Endothelial cell of umbilical vein (primary cell): ENCODE measurements around the gene ITM2C. TPM values are rescaled to one million over a fixed set of nuclear protein-coding genes. Genes with fewer than 3 reads are reported as not detected.

Experiments used
- BruUV-seq: library from RNA; stranded (reverse); fragments of 400-500 nt; replicated peaks from 2 replicates; lab custom pipeline; 2021; lab: Mats Ljungman, UMichigan
- CTCF ChIA-PET: fragments of 300-600, 350-600 bp; sonication (Branson Sonifier 250); formaldehyde crosslinking; loops from one replicate; lab custom pipeline; 2021; ENCODE audit warnings: antibody characterized with exemption, inconsistent platforms; lab: Charles Lee
- POLR2A ChIA-PET: fragments of 300-600, 350-600 bp; sonication (Branson Sonifier 250); formaldehyde crosslinking; loops from one replicate; lab custom pipeline; 2021; ENCODE audit warnings: antibody characterized with exemption, inconsistent platforms; lab: Charles Lee
- DNase-seq: peaks from one replicate; pipeline ENCODE4 v3.0.0-alpha.2; 2011; ENCODE audit warnings: low read depth, low spot score
- FAIRE-seq: peaks from 2 replicates; lab custom pipeline; 2011; peaks lifted over from hg19 to GRCh38; lab: Jason Lieb, UNC
- H2AFZ ChIP-seq: 2 replicates; pipeline ENCODE4 v1.6.0; 2012; ENCODE audit warnings: low read depth, low read length, control low read depth, inconsistent platforms
- H3K27ac ChIP-seq: 2 replicates; pipeline ENCODE4 v1.5.1; 2011; ENCODE audit warnings: low read depth, mild to moderate bottlenecking, control low read depth, low read length, moderate library complexity; ENCODE audit not compliant: insufficient read depth
- H3K27me3 ChIP-seq, 2 experiments: 2 replicates each; pipeline versions ENCODE4 v1.6.0 to v1.6.1; 2011; ENCODE audit warnings: low read length in 2 of 2, mixed read lengths in 1 of 2; ENCODE audit not compliant: control insufficient read depth in 2 of 2, insufficient read depth in 2 of 2
- H3K36me3 ChIP-seq, 2 experiments: 2 replicates in 1 of 2; 3 replicates in 1 of 2; pipeline ENCODE4 v1.5.1; 2011; ENCODE audit warnings: low read length in 2 of 2, mild to moderate bottlenecking in 1 of 2, moderate library complexity in 1 of 2; ENCODE audit not compliant: control insufficient read depth in 2 of 2, insufficient read depth in 2 of 2; ENCODE audit errors: extremely low read depth in 1 of 2
- H3K4me1 ChIP-seq: 3 replicates; pipeline ENCODE4 v1.5.1; 2011; ENCODE audit warnings: mild to moderate bottlenecking, low read length; ENCODE audit not compliant: control insufficient read depth, insufficient read depth; ENCODE audit errors: extremely low read depth
- H3K4me2 ChIP-seq: 2 replicates; pipeline ENCODE4 v1.6.1; 2011; ENCODE audit warnings: low read length, control low read depth, mixed read lengths; ENCODE audit not compliant: insufficient read depth
- H3K4me3 ChIP-seq, 3 experiments: fragments of 200-600 bp in 1 of 3; sonication (generic), shearing (Covaris generic) in 1 of 3; replicated peaks in 1 of 3; 2 replicates each; pipeline ENCODE4 v1.5.1; 2011 to 2016; ENCODE audit warnings: control low read depth in 3 of 3, low read length in 3 of 3, mild to moderate bottlenecking in 2 of 3, inconsistent platforms in 1 of 3, low read depth in 1 of 3, moderate library complexity in 1 of 3; ENCODE audit not compliant: insufficient read depth in 1 of 3
- H3K79me2 ChIP-seq: 2 replicates; pipeline ENCODE4 v1.6.0; 2012; ENCODE audit warnings: low read length, inconsistent platforms; ENCODE audit not compliant: control insufficient read depth, insufficient read depth
- H3K9ac ChIP-seq: replicated peaks from 2 replicates; pipeline ENCODE3; 2011; ENCODE audit warnings: low read length, control low read depth; ENCODE audit not compliant: insufficient read depth; ENCODE audit errors: extremely low read depth
- H3K9me1 ChIP-seq: replicated peaks from 3 replicates; pipeline ENCODE4 v1.6.0; 2011; ENCODE audit warnings: mild to moderate bottlenecking, low read length; ENCODE audit not compliant: control insufficient read depth, insufficient read depth; ENCODE audit errors: extremely low read depth
- H3K9me3 ChIP-seq: replicated peaks from 2 replicates; pipeline ENCODE4 v1.5.1; 2012; ENCODE audit warnings: low read length, inconsistent platforms; ENCODE audit not compliant: control insufficient read depth, insufficient read depth
- H4K20me1 ChIP-seq: replicated peaks from 2 replicates; pipeline ENCODE3; 2011; ENCODE audit warnings: mild to moderate bottlenecking, low read length; ENCODE audit not compliant: control insufficient read depth, insufficient read depth; ENCODE audit errors: extremely low read depth
- EZH2 ChIP-seq: IDR thresholded peaks from 2 replicates; pipeline ENCODE4 v1.6.1; 2012; ENCODE audit warnings: borderline replicate concordance, low read depth, mild to moderate bottlenecking, moderate library complexity, low read length, inconsistent platforms; ENCODE audit not compliant: severe bottlenecking
- FOS ChIP-seq: IDR thresholded peaks from 2 replicates; pipeline ENCODE4 v1.6.1; 2011; ENCODE audit warnings: mild to moderate bottlenecking, low read length, moderate library complexity, borderline replicate concordance; ENCODE audit not compliant: insufficient read depth
- GATA2 ChIP-seq: IDR thresholded peaks from 2 replicates; pipeline ENCODE4 v1.7.0; 2011; ENCODE audit warnings: low read depth, mild to moderate bottlenecking, moderate library complexity, mixed read lengths, low read length; ENCODE audit not compliant: insufficient read length, insufficient read depth
- JUN ChIP-seq: IDR thresholded peaks from 2 replicates; pipeline ENCODE4 v1.6.1; 2011; ENCODE audit warnings: borderline replicate concordance, low read depth; ENCODE audit not compliant: insufficient read length, insufficient read depth
- MYC ChIP-seq: IDR thresholded peaks from one replicate; pipeline ENCODE4 v1.6.1; 2011; ENCODE audit warnings: mild to moderate bottlenecking, low read depth, low read length
- POLR2A ChIP-seq: IDR thresholded peaks from 2 replicates; pipeline ENCODE4 v1.6.1; 2012; ENCODE audit warnings: low read depth, mild to moderate bottlenecking, control low read depth, low read length
- POLR2AphosphoS5 ChIP-seq: IDR thresholded peaks from 2 replicates; pipeline ENCODE4 v1.6.1; 2012; ENCODE audit warnings: low read depth, mild to moderate bottlenecking, control low read depth, low read length, moderate library complexity; ENCODE audit not compliant: insufficient read depth
- dilution Hi-C: fragments of 300-500 bp; cut with MboI; formaldehyde crosslinking; loops from one replicate; pipeline ENCODE4 v1.15.0; 2019; ENCODE audit warnings: low sequenced_read_pairs; ENCODE audit not compliant: extremely low pct_ligation_motif_present
- intact Hi-C: fragments of 100-400 bp; cut with micrococcal nuclease; formaldehyde crosslinking; loops from one replicate; pipeline ENCODE4 v1.10.0; 2022
- polyA plus RNA-seq, 4 experiments: library from polyadenylated mRNA; depleted of rRNA in 3 of 4; stranded (reverse) in 3 of 4; unstranded in 1 of 4; fragments of >200 nt; gene quantifications; 2 replicates each; pipeline versions ENCODE4 v1.2.1 to v1.2.3, GENCODE V29; 2011 to 2012; ENCODE audit warnings: missing spikeins in 1 of 4
- total RNA-seq: library from RNA; stranded (reverse); gene quantifications from 2 replicates; pipeline ENCODE4 v1.2.3, GENCODE V29; 2021
- TF ChIP-seq, protein P1 (sequence below): IDR thresholded peaks from 2 replicates; pipeline ENCODE4 v1.6.1; 2011; ENCODE audit not compliant: insufficient read depth, insufficient read length
- TF ChIP-seq, protein P2 (sequence below), 2 donors: IDR thresholded peaks; 1 replicate in 1 of 2; 2 replicates in 1 of 2; pipeline ENCODE4 v1.5.1; 2011; ENCODE audit warnings: low read length in 2 of 2, mild to moderate bottlenecking in 2 of 2, moderate library complexity in 2 of 2, control low read depth in 1 of 2, inconsistent platforms in 1 of 2, low read depth in 1 of 2; ENCODE audit not compliant: insufficient read depth in 1 of 2; ENCODE audit errors: extremely low read depth in 1 of 2

The ITM2C gene
- total and polyA plus RNA-seq, 2 donors (not counting 3 experiments of a cell fraction or from before 2014, with no cell fraction given): 12.0 to 12.1 TPM

DNA sequence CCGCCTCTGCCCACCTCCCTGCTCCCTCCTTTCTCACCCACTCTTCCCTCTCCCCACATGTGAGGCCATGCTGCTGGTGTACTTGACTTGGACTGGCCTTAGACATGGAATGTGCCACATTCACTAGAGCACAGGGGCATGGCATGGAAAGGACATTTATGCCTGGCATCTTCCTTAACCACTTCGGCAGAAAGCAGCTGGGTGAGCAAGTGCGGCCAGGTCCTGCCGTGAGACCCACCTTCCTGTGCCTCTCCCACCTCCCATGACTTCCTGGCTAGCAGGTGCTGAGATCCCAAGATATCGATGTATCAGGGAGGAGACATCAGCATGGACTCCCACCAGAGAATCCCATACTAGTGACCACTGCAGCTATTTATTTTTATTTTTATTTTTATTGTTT is 47.3 kb downstream of the ITM2C start:
- CTCF ChIA-PET: interaction anchor here (1.4 kb wide), 2 partner anchors 12 to 75 kb away, joined by 3 to 6 read pairs; no protein-coding TSS in a partner anchor
- intact Hi-C loops: loop anchor here (5.0 kb wide), 1 partner anchor 90 kb away; no protein-coding TSS in a partner anchor
- no peak overlapping the region for H3K9ac ChIP-seq

GRCh38 chr2:230912724-230913123 is 48.0 kb downstream of the ITM2C start:
- no peak overlapping the region for H2AFZ ChIP-seq
- H3K9me3 ChIP-seq: no peaks in the 10 kb centered on the region
- no peak overlapping the region for H3K4me3 ChIP-seq
- DNase-seq (no peak), FAIRE-seq (no peak)
- H3K4me1 ChIP-seq: no peaks in the 10 kb centered on the region
- POLR2A ChIA-PET: no interaction called here
- no peak overlapping the region for H3K27ac ChIP-seq
- H3K36me3 ChIP-seq: no peaks in the 10 kb centered on the region
- intact Hi-C loops (loop anchor here (1.0 to 5.0 kb wide), 2 partner anchors 64 to 90 kb away; no protein-coding TSS in a partner anchor), dilution Hi-C loops (no loop called here)
- H3K4me2 ChIP-seq: no peak overlapping the region
- H3K79me2 ChIP-seq: no peaks in the 10 kb centered on the region
- no peaks in the 10 kb centered on the region for H4K20me1 ChIP-seq
- BruUV-seq: no TSS peak
- no peaks in the 10 kb centered on the region for H3K9me1 ChIP-seq
- H3K9ac ChIP-seq: no peak overlapping the region
- H3K27me3 ChIP-seq: peaks cover 0 to 2% of the 10 kb centered on the region in 2 experiments
- CTCF ChIA-PET: interaction anchor here (1.4 kb wide), 2 partner anchors 11 to 75 kb away, joined by 3 to 6 read pairs; no protein-coding TSS in a partner anchor
- no peak for TF ChIP-seq MYC
- no peak for TF ChIP-seq FOS
- no peak for TF ChIP-seq JUN
- TF ChIP-seq GATA2: no peak
- TF ChIP-seq, protein P1, sequence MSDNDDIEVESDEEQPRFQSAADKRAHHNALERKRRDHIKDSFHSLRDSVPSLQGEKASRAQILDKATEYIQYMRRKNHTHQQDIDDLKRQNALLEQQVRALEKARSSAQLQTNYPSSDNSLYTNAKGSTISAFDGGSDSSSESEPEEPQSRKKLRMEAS: no peak
- no peak for TF ChIP-seq EZH2
- TF ChIP-seq POLR2A: no peak
- TF ChIP-seq POLR2AphosphoS5: no peak
- TF ChIP-seq, protein P2, sequence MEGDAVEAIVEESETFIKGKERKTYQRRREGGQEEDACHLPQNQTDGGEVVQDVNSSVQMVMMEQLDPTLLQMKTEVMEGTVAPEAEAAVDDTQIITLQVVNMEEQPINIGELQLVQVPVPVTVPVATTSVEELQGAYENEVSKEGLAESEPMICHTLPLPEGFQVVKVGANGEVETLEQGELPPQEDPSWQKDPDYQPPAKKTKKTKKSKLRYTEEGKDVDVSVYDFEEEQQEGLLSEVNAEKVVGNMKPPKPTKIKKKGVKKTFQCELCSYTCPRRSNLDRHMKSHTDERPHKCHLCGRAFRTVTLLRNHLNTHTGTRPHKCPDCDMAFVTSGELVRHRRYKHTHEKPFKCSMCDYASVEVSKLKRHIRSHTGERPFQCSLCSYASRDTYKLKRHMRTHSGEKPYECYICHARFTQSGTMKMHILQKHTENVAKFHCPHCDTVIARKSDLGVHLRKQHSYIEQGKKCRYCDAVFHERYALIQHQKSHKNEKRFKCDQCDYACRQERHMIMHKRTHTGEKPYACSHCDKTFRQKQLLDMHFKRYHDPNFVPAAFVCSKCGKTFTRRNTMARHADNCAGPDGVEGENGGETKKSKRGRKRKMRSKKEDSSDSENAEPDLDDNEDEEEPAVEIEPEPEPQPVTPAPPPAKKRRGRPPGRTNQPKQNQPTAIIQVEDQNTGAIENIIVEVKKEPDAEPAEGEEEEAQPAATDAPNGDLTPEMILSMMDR (IDR thresholded peaks at IDR 0.05; ENCODE audit: extremely low read depth in 1 of 2, insufficient read depth in 1 of 2, low read depth in 1 of 2, low read length in 2 of 2): no peak

More for the DNA sequence above, 47.3 kb downstream of the ITM2C start:
- Histone ChIP-seq H2AFZ (no peak overlapping the region), H4K20me1 (no peaks in the 10 kb centered on the region), H3K4me1 (no peaks in the 10 kb centered on the region), H3K36me3 (no peaks in the 10 kb centered on the region), H3K27ac (no peak overlapping the region), H3K79me2 (no peaks in the 10 kb centered on the region), H3K4me2 (no peak overlapping the region), H3K9me1 (no peaks in the 10 kb centered on the region), H3K4me3 (no peak overlapping the region), H3K27me3 (peaks cover 0 to 2% of the 10 kb centered on the region in 2 experiments), H3K9me3 (no peaks in the 10 kb centered on the region)
- POLR2A ChIA-PET: no interaction called here
- FAIRE-seq: no peak
- no TSS peak for BruUV-seq
- TF ChIP-seq EZH2 (no peak), JUN (no peak), GATA2 (no peak), MYC (no peak)
- TF ChIP-seq, protein P2 (IDR thresholded peaks at IDR 0.05; ENCODE audit: extremely low read depth in 1 of 2, insufficient read depth in 1 of 2, low read depth in 1 of 2, low read length in 2 of 2): no peak
- dilution Hi-C loops: no loop called here
- DNase-seq: no peak
